ENCODE data around the gene IGFBP1. TPM values are rescaled to one million over a fixed set of nuclear protein-coding genes. Genes with fewer than 3 reads are reported as not detected.

Gene IGFBP1
- total and polyA plus RNA-seq, 2 of the 13 experiments (the other 11 are each of a cell fraction or from before 2014, with no cell fraction given), result 5.4 to 885 TPM

- TF ChIP-seq PHF8 (CRISPR knock-in tag; IDR thresholded peaks at IDR 0.05) (peak; percentile 47; the same call in 1 of the 2 replicates), POLR2G (IDR thresholded peaks at IDR 0.05; ENCODE audit: low read depth, low read length) (peak; percentile 42; the same call in 1 of the 2 replicates), SIN3A (IDR thresholded peaks at IDR 0.05; ENCODE audit: borderline replicate concordance, low read depth, low read length) (no peak; the same call in 1 of the 2 replicates), RFX3 (CRISPR knock-in tag; IDR thresholded peaks at IDR 0.05) (peak; percentile 85), NR2F1 (CRISPR knock-in tag; IDR thresholded peaks at IDR 0.05) (peak; percentile 20 to 49; a peak in 2 of 4 replicates), ZNF317 (CRISPR knock-in tag; IDR thresholded peaks at IDR 0.05) (peak; percentile 78), ZNF350 (CRISPR knock-in tag; IDR thresholded peaks at IDR 0.05; ENCODE audit: borderline replicate concordance, low read depth) (peak; percentile 84; the same call in 1 of the 2 replicates), MLXIP (CRISPR knock-in tag; IDR thresholded peaks at IDR 0.05; ENCODE audit: borderline replicate concordance) (0 out of 2 replicates have a peak, but pooled peaks have one; percentile 36), ZNF572 (CRISPR knock-in tag; IDR thresholded peaks at IDR 0.05) (no peak), ZFP1 (CRISPR knock-in tag; IDR thresholded peaks at IDR 0.05) (peak; percentile 98), HNRNPL (IDR thresholded peaks at IDR 0.05; ENCODE audit: low read depth, low read length) (no peak), PAF1 (CRISPR knock-in tag; IDR thresholded peaks at IDR 0.05) (peak; percentile 72), GABPA (IDR thresholded peaks at IDR 0.05; ENCODE audit: low read depth, low read length) (no peak), GABPA (CRISPR knock-in tag; IDR thresholded peaks at IDR 0.05; ENCODE audit: low read depth) (no peak), CAMTA2 (CRISPR knock-in tag; IDR thresholded peaks at IDR 0.05; ENCODE audit: borderline replicate concordance) (no peak), MEIS2 (CRISPR knock-in tag; IDR thresholded peaks at IDR 0.05) (peak; percentile 96), ZNF766 (CRISPR knock-in tag; IDR thresholded peaks at IDR 0.05; ENCODE audit: borderline replicate concordance) (peak; percentile 84)
- TF ChIP-seq, protein P1, sequence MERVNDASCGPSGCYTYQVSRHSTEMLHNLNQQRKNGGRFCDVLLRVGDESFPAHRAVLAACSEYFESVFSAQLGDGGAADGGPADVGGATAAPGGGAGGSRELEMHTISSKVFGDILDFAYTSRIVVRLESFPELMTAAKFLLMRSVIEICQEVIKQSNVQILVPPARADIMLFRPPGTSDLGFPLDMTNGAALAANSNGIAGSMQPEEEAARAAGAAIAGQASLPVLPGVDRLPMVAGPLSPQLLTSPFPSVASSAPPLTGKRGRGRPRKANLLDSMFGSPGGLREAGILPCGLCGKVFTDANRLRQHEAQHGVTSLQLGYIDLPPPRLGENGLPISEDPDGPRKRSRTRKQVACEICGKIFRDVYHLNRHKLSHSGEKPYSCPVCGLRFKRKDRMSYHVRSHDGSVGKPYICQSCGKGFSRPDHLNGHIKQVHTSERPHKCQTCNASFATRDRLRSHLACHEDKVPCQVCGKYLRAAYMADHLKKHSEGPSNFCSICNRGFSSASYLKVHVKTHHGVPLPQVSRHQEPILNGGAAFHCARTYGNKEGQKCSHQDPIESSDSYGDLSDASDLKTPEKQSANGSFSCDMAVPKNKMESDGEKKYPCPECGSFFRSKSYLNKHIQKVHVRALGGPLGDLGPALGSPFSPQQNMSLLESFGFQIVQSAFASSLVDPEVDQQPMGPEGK (CRISPR knock-in tag; IDR thresholded peaks at IDR 0.05), result peak; percentile 96
- TF ChIP-seq, protein P2, sequence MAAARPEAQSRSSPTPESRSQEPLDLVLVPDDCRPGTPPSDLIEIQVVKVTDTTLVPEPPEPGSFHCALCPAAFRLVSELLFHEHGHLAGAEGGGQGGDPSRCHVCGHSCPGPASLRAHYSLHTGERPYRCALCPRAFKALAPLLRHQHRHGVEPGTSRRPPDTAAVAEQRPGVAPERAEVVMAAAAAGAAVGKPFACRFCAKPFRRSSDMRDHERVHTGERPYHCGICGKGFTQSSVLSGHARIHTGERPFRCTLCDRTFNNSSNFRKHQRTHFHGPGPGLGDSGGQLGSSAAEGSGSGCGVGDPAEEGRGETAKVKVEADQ (CRISPR knock-in tag; IDR thresholded peaks at IDR 0.05; ENCODE audit: borderline replicate concordance), result peak; percentile 79; the same call in 1 of the 2 replicates
- TF ChIP-seq, protein P3, sequence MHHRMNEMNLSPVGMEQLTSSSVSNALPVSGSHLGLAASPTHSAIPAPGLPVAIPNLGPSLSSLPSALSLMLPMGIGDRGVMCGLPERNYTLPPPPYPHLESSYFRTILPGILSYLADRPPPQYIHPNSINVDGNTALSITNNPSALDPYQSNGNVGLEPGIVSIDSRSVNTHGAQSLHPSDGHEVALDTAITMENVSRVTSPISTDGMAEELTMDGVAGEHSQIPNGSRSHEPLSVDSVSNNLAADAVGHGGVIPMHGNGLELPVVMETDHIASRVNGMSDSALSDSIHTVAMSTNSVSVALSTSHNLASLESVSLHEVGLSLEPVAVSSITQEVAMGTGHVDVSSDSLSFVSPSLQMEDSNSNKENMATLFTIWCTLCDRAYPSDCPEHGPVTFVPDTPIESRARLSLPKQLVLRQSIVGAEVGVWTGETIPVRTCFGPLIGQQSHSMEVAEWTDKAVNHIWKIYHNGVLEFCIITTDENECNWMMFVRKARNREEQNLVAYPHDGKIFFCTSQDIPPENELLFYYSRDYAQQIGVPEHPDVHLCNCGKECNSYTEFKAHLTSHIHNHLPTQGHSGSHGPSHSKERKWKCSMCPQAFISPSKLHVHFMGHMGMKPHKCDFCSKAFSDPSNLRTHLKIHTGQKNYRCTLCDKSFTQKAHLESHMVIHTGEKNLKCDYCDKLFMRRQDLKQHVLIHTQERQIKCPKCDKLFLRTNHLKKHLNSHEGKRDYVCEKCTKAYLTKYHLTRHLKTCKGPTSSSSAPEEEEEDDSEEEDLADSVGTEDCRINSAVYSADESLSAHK (CRISPR knock-in tag; IDR thresholded peaks at IDR 0.05; ENCODE audit: borderline replicate concordance), result no peak
Measured at GRCh38 chr7:45885264-45885882, 2.9 kb upstream of the IGFBP1 start (continued).

Data from HepG2 (cell line).